NK-92 treated with Interleukin-12 subunit alpha and Interleukin-12 subunit beta, amount 100 ng/mL, for 24 hours (cell line): Measurements from ENCODE around the gene ANKS1B.
"Not testable (repeated sequence)": the region's sequence is repeated elsewhere in the genome, so short reads cannot be mapped to it uniquely, and the experiment has no call there.

ENCODE experiments used
- DNase-seq: peaks from one replicate; lab custom pipeline; 2025; lab: John Stamatoyannopoulos, UW

The ANKS1B gene

DNA sequence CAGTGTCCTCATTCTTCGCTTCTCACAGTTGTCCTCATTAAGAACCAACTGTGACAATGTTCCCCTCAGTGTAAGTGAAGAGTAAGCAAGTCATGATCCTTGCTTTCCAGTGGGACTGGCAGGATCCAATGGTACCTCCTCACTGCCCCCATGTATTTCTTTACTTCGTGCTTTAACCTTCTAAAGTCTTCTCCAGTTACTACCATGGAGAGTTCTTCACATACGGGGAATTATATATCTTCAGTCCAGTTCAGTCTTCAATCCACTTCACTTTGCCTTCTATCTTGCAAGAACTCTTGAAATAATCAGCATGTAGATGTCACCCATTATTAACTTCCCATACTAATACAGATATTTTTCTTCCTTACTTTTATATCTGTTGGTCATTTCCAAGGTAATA is 719.1 kb downstream of the ANKS1B start:
- DNase-seq, result no peak

DNA sequence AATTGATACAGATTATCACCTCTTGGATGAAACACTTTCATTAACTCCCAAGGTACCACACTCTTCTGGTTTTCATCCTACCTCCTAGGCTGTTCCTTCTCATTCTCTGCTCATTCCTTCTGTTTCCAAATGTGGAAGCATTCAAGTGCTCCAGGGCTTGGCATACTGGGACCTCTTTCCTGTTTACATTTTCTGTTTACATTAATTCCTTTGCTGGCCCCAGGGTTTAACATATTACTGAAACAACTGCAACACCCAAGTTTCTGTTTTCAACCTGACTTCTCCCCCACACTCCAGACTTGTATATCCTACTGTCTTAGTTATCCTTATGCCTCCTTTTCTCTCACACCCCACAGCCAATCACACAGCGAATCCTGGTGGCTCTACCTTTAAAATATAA is 723.5 kb downstream of the ANKS1B start:
- DNase-seq, result no peak

DNA sequence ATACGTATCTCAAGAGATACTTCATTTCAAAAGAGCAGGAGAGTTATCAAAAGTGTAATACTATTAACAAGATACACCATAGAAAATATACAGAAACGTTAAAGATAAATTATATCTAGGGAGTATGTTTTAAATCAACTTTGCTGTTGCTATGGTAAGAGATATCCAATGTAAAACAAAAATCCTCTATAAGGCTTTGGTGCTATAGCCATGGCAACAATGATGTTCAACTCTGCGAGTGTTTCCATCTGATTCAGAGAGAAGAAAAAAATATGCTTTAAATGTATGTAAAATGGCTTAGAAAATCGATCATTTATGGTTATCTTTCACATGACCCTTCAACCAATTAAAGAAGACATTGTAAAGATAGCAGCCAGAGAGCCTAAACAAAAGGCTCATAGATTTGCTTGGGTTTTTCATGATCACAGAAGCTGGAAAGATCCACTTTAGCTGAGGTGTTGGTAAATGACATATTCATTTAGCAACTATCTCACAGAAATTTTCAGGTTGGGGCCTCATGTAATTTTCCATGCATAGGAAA is 724.2 kb downstream of the ANKS1B start:
- DNase-seq, result no peak

DNA sequence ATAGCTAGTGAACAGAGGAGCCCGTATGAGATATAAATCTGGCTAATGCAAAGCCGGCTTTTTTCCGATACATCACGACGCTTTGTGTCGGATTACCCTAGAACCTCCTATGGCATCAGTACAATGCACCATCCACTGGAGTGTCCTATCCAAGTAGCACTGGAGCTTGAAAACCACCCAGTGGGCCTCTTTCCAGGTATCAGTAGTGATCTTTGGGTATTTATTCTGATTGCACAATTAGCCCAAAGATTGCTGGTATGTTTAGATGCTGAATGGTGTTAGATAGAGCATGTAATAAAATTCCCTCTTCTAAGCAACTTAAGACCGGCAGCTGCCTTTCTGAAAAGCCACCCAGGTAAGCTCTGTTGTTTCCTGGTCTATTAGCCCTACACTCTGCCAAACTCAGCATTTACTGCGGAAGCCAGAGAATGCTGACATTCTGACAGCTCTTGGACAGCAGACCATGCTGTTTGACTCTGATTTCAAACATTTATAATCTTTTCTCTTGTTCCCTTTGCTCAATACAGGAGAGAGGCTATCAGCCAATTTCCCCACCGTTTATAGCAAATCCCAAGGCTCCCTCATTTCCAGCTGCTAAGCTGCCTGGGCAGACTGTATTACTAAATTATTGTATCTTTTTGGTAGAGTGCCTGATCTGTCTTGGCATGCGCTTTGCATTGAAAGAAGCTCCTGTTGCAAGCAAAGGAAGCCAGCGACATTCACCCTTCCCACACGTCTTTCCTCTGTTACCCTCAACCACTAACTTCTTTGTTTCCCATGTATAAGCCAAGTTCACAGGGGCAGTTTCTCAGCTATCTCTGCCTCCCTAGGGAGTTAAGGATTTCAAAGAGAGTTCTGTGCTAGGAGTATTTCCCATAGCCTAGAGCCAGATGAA is 725.4 kb downstream of the ANKS1B start:
- no peak for DNase-seq

DNA sequence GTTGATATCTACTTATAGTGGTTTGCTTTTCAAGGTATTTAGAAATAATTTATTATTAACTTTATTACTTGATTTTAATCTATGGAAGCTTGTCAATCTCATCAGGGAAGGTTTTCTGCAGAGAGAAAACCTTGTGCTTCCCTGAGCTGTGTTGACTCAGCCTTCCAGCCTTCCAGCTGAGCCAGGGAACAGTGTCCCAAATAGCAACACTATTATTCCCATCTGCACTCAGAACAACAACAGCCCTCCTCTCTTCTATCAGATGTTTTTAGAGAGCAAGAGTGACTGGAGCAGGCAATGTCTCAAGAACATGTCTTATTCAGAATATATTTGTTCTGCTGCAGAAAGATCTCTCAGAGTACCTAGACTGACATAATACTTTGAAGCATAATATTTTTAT is 727.1 kb downstream of the ANKS1B start:
- DNase-seq, result no peak

DNA sequence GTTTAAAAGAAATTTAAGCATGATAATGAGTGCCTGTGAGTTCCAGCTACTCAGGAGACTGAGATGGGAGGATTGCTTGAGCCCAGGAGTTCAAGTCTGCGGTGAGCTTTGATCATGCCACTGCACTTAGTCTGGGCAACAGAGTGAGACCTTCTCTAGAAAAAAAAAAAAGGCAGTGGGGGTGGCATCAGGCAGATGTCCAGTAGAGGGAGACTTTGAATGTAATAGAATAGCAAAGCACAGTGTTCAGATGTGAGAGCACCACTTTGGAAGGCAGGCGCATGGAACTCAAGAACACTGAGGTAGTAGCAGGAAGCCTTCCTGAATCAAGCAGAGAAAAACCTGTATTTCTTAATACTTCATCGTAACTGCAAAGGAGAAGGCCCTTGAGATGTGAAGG is 731.7 kb downstream of the ANKS1B start:
- DNase-seq, result no peak

DNA sequence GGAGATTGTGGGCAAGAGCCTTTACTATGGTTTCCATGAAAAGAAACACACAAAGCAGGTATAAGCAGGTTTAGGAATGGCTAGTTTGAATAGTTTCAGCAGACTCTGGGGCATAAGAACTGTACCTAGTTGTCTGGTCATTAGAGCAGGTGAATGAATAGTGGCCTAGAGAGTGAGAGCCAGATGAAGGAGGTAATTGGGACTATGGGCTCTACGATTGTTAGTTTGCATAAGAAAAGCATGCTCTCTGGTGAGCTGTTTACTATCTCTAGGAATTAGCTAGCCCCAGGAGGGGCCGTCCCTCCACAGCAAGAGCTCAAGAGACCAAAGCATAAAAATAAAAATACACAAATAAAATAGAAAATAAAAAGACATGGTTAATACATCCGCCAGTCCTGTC is 734.6 kb downstream of the ANKS1B start:
- no peak for DNase-seq

DNA sequence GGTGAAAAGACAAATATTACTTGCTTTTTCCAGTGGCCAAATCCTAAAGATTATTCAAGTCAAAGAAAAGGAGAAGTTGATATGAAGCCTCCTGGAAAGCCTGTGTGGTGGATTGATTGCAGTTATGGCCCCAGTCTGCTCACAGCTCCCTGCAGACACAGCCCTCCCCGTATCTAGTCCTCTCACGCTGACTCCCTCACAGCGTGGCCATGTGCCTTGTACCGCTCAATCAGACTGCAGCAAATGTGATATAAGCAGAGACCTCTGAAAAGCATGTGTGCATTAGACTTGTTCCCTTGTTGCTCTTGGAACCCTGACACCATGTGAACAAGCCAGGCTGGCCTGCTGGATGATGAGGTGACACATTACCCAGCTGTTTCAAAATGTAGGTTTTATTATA is 735.2 kb downstream of the ANKS1B start:
- DNase-seq, result no peak

DNA sequence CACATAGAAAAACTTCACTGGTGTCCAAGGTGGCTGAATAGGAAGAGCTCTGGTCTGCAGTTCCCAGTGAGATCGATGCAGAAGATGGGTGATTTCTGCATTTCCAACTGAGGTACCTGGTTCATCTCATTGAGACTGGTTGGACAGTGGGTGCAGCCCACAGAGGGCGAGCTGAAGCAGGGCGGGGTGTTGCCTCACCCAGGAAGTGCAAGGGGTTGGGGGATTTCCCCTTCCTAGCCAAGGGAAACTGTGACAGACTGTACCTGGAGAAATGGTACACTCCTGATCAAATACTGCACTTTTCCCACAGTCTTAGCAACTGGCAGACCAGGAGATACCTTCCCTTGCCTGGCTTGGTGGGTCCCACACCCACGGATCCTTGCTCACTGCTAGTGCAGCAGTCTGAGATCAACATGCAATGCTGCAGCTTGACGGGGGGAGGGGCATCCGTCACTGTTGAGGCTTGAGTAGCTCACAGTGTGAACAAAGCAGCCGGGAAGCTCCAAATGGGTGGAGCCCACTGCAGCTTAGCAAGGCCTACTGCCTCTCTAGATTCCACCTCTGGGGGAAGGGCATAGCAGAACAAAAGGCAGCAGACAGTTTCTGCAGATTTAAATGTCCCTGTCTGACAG is 746.7 kb downstream of the ANKS1B start:
- not testable (repeated sequence) for DNase-seq

DNA sequence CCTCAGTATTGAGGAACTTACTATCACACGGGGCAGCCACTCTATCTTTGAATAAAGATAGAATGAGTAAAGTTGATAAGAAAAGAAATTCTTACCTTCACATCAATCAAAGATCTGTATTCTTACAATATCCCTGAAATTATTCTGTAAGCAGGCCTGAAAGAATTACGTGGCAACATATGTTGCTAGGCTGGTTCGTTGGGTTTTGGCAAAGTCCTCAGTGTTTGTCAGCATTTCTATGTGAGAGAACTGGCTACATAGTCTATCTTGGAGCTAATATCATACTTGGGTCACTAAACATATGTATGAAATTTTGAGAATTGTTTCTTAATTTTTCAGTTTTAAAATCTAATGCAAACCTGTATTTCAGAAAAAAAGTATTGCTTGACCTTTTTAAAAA is 749.4 kb downstream of the ANKS1B start:
- no peak for DNase-seq

DNA sequence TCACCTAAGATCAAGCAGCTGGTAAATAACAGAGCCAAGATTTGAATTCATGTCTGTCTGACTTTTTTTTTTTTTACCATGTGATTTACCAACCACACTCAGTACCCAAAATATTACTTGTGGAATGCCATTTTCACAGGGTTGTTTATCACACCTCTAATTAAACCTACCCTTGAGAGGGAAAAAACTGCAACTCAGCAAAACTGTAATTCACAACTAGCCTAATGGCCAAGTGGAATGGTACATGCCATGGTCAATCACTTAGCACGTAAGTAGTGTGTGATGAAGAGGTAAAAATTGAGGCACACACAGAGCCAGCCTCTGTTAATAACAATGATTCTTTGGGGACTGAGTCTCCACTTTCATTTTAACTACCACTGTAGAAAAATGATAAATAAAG is 750.0 kb downstream of the ANKS1B start:
- DNase-seq, result no peak

DNA sequence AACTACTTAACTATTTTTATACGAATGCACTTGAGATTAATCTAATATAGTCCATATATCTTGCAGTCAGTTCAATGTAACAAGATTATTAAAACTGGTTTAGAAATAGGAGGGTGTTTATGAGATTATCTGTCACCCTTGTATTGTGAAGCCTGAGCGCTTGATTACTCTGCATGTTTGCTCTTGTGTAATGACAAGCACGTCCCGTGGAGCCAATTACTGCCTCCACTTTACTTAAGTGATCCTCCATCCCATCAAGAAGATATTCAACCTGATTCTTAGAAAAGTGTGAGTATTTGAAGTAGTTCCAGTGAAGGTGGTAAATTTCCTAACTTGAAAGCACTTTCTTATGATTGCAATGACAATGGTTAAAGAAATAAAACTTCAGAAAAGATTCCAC is 752.4 kb downstream of the ANKS1B start:
- no peak for DNase-seq

DNA sequence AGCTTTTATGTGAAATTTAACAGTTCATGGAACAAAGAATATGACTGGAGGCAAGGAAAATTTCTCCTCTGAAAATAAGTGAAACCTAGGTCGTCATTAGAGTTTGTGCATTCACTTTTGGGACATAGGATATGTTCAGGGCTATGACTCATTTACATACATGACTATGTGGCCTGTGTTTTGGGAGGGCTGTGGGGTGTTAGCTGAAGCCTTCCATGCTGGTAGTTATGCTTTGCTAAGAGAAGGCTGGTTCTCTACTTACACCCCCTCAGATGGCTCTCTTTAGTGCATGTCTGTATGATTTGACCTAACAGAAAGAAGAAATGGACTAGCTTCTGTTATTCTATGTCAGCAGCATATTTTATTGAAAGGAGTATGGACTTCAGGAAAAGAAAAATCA is 753.7 kb downstream of the ANKS1B start:
- DNase-seq, result no peak

DNA sequence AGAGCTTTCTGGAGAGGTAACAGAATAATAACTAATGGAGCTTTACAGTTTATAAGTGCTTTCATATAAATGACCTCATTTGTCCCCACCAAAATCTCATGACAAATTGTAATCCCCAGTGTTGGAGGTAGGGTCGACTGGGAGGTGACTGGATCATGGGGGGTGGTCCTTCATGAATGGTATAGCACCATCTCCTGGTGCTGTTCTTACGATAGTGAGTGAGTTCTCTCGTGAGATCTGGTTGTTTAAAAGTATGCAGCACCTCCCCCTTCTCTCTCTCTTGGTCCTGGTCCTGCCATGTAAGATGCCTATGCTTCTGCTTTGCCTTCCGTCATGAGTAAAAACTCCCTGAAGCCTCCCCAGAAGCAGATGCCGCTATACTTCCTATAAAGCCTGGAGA is 760.5 kb downstream of the ANKS1B start:
- no peak for DNase-seq

DNA sequence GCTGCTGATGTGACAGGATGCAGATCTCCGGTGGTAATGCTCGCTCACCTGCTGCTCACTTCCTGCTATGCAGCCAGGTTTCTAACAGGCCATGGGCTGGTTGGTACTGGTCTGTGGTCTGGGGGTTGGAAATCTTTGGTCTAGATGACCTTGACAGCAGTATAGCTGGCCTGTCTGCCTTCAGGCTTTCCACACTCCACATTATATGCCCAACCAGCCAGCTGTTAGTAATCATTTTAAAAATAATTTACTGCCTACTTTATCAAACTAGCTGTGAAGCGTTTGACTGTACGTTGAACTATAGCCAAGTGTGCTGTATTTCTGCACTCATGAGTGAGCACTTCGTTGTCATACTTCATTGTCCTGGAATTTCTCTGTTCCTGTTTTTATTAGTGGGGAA is 761.2 kb downstream of the ANKS1B start:
- DNase-seq, result no peak

DNA sequence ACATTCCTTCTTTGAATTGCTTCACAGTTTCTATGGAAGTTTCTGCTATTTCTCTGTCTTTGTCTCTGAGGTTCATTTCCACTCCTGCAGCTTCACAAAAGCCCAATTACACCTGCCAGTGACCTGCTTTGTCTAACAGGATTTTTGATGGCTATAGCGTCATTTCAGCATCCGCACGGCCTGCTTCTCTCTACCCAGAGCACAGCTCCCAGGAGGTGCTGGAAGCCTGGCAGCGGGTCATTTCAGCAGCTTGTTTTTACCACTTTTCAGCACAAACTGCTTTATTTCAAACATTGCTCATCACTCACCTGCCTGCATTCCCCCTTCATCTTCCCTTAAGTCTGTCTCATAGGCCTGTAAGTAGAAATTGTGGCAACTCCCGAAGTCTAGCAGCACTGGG is 771.7 kb downstream of the ANKS1B start:
- no peak for DNase-seq

DNA sequence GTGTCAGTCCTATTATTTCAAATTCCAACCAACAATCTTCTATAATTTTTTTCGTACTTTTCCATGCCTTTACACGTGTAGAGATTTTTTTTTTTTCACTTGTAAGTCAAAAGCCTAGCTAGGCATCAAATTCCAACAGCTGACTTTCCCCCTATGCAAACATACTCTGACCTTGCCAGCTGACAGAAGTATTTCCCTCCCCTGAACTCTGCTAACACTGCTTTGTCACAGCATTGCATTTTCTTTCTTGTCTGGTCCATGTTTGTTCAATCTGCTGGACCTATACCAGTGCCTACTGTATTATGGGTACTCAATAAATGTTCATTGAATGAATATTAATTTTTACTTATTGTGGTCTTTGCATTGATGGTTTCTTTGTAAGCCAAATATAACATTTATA is 772.5 kb downstream of the ANKS1B start:
- no peak for DNase-seq

DNA sequence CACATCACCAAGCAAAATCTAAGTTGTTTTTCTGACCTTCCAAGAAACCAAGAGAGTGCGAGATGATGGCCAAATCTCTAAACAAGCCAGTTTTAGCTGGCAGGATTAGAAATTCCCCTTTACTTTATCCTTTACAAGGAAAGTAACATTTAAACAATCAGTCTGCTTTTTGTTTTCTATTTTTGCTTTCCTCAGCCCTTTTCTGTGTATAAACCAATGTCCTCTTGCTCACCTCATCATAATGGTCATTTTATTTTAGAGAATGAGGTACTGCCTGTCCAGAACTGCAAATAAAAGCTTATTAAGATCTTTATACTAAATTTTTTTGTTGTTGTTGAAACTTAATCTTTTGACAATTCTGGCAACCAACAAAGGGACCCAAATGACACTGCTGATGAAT is 779.6 kb downstream of the ANKS1B start:
- no peak for DNase-seq

DNA sequence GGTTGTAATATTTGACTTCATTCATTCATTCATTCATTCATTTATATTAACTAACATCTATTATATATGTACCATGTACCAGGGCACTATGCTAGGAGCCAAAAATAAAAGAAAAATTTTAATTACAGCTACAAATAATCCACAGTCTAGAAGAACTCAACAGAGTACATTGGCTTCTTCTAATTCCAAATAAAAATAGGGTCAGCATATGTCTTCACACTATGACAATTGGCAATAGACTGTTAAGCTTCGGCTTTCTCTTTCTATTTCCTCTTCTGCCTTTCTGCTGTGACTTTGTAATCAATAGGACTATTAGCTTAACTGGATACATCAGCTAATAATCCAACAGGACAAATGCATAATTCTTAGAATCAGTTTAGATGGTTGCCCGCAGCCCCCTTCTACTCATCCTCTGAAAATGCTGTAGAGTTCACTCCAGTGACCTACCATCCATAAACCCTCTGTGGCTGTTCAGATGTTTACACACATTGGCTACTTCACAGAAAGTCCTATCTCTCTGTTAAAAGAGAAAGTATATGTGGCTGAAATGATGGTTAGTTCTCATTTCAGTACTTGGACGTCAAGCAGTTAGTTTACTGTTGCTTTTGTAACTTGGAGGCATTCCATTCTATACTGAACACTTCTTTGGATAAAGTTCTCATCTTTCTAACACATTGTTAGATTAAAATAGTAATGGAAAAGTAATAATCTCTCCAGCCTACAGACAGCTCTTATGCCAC is 782.7 kb downstream of the ANKS1B start:
- no peak for DNase-seq

DNA sequence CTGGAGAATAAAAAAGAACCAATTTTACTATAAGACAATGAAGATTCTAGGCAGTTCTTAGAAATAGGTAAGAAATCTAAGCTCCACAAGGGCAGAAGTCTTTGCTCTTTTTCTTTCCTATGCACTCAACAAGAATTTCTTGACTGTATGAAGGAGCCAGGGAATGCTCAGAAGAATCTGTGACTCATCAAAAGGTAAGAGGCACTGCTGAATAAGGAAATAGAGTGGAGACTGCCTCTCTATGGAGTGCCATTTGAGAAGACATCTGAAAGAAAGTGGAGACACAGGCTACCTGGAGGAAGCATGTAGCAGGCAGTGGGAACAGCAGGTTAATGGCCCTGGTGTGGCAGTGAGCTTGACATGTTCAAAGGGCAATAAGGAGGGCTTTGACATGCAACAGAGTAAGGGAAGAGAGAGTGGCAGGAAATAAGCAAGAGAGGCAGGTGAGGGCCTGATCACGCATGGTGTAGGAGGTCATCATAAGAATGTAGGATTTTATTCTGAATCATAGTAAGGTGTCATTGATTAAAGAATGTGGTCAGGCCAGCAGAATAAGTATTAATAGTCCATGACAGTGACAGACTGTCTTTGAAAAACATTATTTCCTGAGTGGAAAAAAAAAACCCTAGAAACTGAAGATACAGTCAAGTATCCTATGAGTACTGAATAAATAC is 783.9 kb downstream of the ANKS1B start:
- DNase-seq, result no peak

DNA sequence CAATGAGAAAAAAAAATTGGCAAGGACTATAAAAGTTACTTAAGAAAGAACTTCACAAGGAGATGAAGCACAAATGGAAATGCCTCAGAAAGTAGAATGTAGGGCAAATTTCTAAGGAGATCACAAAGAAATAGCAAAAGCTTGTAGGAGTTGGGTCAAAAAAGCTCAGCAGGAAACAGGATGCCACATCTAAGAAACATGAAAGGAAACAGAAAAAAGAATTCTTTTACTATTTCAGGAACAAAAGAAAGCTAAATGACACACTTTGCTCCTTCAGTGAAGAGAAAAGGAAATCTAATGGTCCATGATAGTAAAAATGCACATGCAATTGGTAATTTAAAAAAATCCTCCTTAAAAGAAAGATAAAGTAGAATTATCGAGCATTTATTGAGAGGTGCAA is 789.3 kb downstream of the ANKS1B start:
- DNase-seq, result no peak

DNA sequence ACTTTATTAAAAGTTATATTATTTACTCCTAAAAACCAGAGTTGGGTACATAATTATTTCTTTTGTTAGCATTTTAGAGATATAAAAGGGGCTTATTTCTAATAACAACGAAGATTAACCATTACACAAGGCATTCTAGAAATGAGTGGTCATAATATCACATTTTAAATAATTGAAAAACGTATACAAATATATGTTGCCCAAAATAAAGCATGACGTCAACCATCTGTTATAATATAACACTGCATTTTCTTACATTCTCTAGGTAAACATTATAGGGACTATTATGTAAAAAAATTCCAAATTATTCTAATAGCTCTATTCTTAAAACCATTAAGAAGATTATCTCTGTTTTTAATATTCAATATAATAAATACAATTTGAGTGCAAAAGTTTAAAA is 792.2 kb downstream of the ANKS1B start:
- DNase-seq, result no peak
